Coronary artery (tissue), 2 donors: ENCODE data around the gene RGS6.
A peak's percentile ranks its signal among the peaks of the same experiment; 100 is the strongest.

Experiments
- DNase-seq: peaks from one replicate; pipeline ENCODE4 v3.0.0-alpha.2; 2017; ENCODE audit warnings: low spot score
- H3K27ac ChIP-seq, 2 donors: fragments of 200-600 bp; sonication (generic); one replicate each; pipeline ENCODE4 v1.5.1; 2016 to 2019
- H3K4me3 ChIP-seq: fragments of 200-600 bp; sonication (generic); 2 replicates; pipeline ENCODE4 v1.5.1; 2016; ENCODE audit warnings: mild to moderate bottlenecking, moderate library complexity
- CTCF ChIP-seq: fragments of 200-600 bp; sonication (generic); IDR thresholded peaks from one replicate; pipeline ENCODE4 v1.5.1; 2019; ENCODE audit warnings: antibody characterized with exemption

RGS6 gene

GRCh38 chr14:72605921-72606220, 673.6 kb downstream of the RGS6 start:
- TF ChIP-seq CTCF: no peak
- DNase-seq: no peak
- no peak overlapping the region for H3K4me3 ChIP-seq
- H3K27ac ChIP-seq: no peak overlapping the region

GRCh38 chr14:72606879-72607278, 674.6 kb downstream of the RGS6 start:
- no peak for DNase-seq
- Histone ChIP-seq H3K27ac (no peak overlapping the region), H3K4me3 (no peak overlapping the region)
- TF ChIP-seq CTCF: no peak

- no peak overlapping the region for H3K4me3 ChIP-seq
- TF ChIP-seq CTCF: no peak
- no peak overlapping the region for H3K27ac ChIP-seq
- no peak for DNase-seq
Observed at GRCh38 chr14:72607386-72608130, 675.3 kb downstream of the RGS6 start.

GRCh38 chr14:72608391-72609204, 676.4 kb downstream of the RGS6 start:
- no peak for TF ChIP-seq CTCF
- no peak overlapping the region for H3K4me3 ChIP-seq
- no peak overlapping the region for H3K27ac ChIP-seq
- peak; percentile 47 for DNase-seq

GRCh38 chr14:72609205-72609916, 677.1 kb downstream of the RGS6 start:
- DNase-seq: peak; percentile 54
- Histone ChIP-seq H3K27ac (no peak overlapping the region), H3K4me3 (no peak overlapping the region)
- TF ChIP-seq CTCF: no peak

GRCh38 chr14:72610096-72610830, 678.0 kb downstream of the RGS6 start:
- TF ChIP-seq CTCF: no peak
- no peak overlapping the region for H3K4me3 ChIP-seq
- peak; percentile 61 for DNase-seq
- H3K27ac ChIP-seq: no peak overlapping the region
